ENCODE data around the gene ARID3A.

The ARID3A gene

GRCh38 chr19:896999-897398, 28.8 kb upstream of the ARID3A start:
- Histone ChIP-seq H3K9ac (ENCODE audit: insufficient read length) (no peak overlapping the region), H3K9me3 (ENCODE audit: low read depth, low read length) (no peaks in the 10 kb centered on the region), H3K4me3 (no peak overlapping the region), H3K36me3 (ENCODE audit: insufficient read depth, low read length) (no peaks in the 10 kb centered on the region; the same call in 1 of the 2 replicates), H3K27ac (no peak overlapping the region)
- DNase-seq (ENCODE audit: low read depth, low spot score) = no peak
- TF ChIP-seq POLR2AphosphoS5 (IDR thresholded peaks at IDR 0.05; ENCODE audit: borderline replicate concordance, low read depth, low read length) = no peak
- TF ChIP-seq FOXP2 (optimal IDR thresholded peaks at IDR 0.05; ENCODE audit: control extremely low read depth, extremely low read length, insufficient read depth) = no peak
- no peak for TF ChIP-seq EZH2 (IDR thresholded peaks at IDR 0.05)

GRCh38 chr19:897442-898039, 28.3 kb upstream of the ARID3A start:
- H3K36me3 ChIP-seq (ENCODE audit: insufficient read depth, low read length) = no peaks in the 10 kb centered on the region; the same call in 1 of the 2 replicates
- no peak overlapping the region for H3K9ac ChIP-seq (ENCODE audit: insufficient read length)
- no peak for TF ChIP-seq FOXP2 (optimal IDR thresholded peaks at IDR 0.05; ENCODE audit: control extremely low read depth, extremely low read length, insufficient read depth)
- no peak for TF ChIP-seq EZH2 (IDR thresholded peaks at IDR 0.05)
- no peak for TF ChIP-seq POLR2AphosphoS5 (IDR thresholded peaks at IDR 0.05; ENCODE audit: borderline replicate concordance, low read depth, low read length)
- DNase-seq (ENCODE audit: low read depth, low spot score) = no peak
- no peak overlapping the region for H3K27ac ChIP-seq
- H3K4me3 ChIP-seq = no peak overlapping the region
- H3K9me3 ChIP-seq (ENCODE audit: low read depth, low read length) = no peaks in the 10 kb centered on the region

- no peak overlapping the region for H3K27ac ChIP-seq
- no peaks in the 10 kb centered on the region; the same call in 1 of the 2 replicates for H3K36me3 ChIP-seq (ENCODE audit: insufficient read depth, low read length)
- TF ChIP-seq EZH2 (IDR thresholded peaks at IDR 0.05) (no peak), POLR2AphosphoS5 (IDR thresholded peaks at IDR 0.05; ENCODE audit: borderline replicate concordance, low read depth, low read length) (no peak)
- no peaks in the 10 kb centered on the region for H3K9me3 ChIP-seq (ENCODE audit: low read depth, low read length)
- no peak overlapping the region for H3K4me3 ChIP-seq
- no peak overlapping the region for H3K9ac ChIP-seq (ENCODE audit: insufficient read length)
- no peak for DNase-seq (ENCODE audit: low read depth, low spot score)
Observed at GRCh38 chr19:898663-899062, 27.2 kb upstream of the ARID3A start.

GRCh38 chr19:899336-900042, 26.3 kb upstream of the ARID3A start:
- Histone ChIP-seq H3K27ac (no peak overlapping the region), H3K4me3 (no peak overlapping the region), H3K9ac (ENCODE audit: insufficient read length) (no peak overlapping the region), H3K36me3 (ENCODE audit: insufficient read depth, low read length) (no peaks in the 10 kb centered on the region; the same call in 1 of the 2 replicates), H3K9me3 (ENCODE audit: low read depth, low read length) (no peaks in the 10 kb centered on the region)
- TF ChIP-seq POLR2AphosphoS5 (IDR thresholded peaks at IDR 0.05; ENCODE audit: borderline replicate concordance, low read depth, low read length) (no peak), FOXP2 (optimal IDR thresholded peaks at IDR 0.05; ENCODE audit: control extremely low read depth, extremely low read length, insufficient read depth) (no peak), EZH2 (IDR thresholded peaks at IDR 0.05) (no peak)
- DNase-seq (ENCODE audit: low read depth, low spot score) = no peak

- Histone ChIP-seq H3K9me3 (ENCODE audit: low read depth, low read length) (no peaks in the 10 kb centered on the region), H3K4me3 (no peak overlapping the region), H3K9ac (ENCODE audit: insufficient read length) (no peak overlapping the region), H3K27ac (no peak overlapping the region), H3K36me3 (ENCODE audit: insufficient read depth, low read length) (no peaks in the 10 kb centered on the region; the same call in 1 of the 2 replicates)
- DNase-seq (ENCODE audit: low read depth, low spot score) = no peak
- no peak for TF ChIP-seq FOXP2 (optimal IDR thresholded peaks at IDR 0.05; ENCODE audit: control extremely low read depth, extremely low read length, insufficient read depth)
- TF ChIP-seq EZH2 (IDR thresholded peaks at IDR 0.05) = no peak
- TF ChIP-seq POLR2AphosphoS5 (IDR thresholded peaks at IDR 0.05; ENCODE audit: borderline replicate concordance, low read depth, low read length) = no peak
Observed at GRCh38 chr19:900043-900301, 25.9 kb upstream of the ARID3A start.

GRCh38 chr19:900302-901111, 25.3 kb upstream of the ARID3A start:
- no peaks in the 10 kb centered on the region; the same call in 1 of the 2 replicates for H3K36me3 ChIP-seq (ENCODE audit: insufficient read depth, low read length)
- H3K4me3 ChIP-seq = no peak overlapping the region
- no peak overlapping the region for H3K9ac ChIP-seq (ENCODE audit: insufficient read length)
- TF ChIP-seq POLR2AphosphoS5 (IDR thresholded peaks at IDR 0.05; ENCODE audit: borderline replicate concordance, low read depth, low read length) (no peak), EZH2 (IDR thresholded peaks at IDR 0.05) (no peak), FOXP2 (optimal IDR thresholded peaks at IDR 0.05; ENCODE audit: control extremely low read depth, extremely low read length, insufficient read depth) (no peak)
- H3K27ac ChIP-seq = no peak overlapping the region
- no peaks in the 10 kb centered on the region for H3K9me3 ChIP-seq (ENCODE audit: low read depth, low read length)
- no peak for DNase-seq (ENCODE audit: low read depth, low spot score)

GRCh38 chr19:901216-902092, 24.4 kb upstream of the ARID3A start:
- TF ChIP-seq POLR2AphosphoS5 (IDR thresholded peaks at IDR 0.05; ENCODE audit: borderline replicate concordance, low read depth, low read length) (no peak), FOXP2 (optimal IDR thresholded peaks at IDR 0.05; ENCODE audit: control extremely low read depth, extremely low read length, insufficient read depth) (no peak), EZH2 (IDR thresholded peaks at IDR 0.05) (no peak)
- Histone ChIP-seq H3K4me3 (no peak overlapping the region), H3K27ac (no peak overlapping the region), H3K36me3 (ENCODE audit: insufficient read depth, low read length) (no peaks in the 10 kb centered on the region; the same call in 1 of the 2 replicates), H3K9ac (ENCODE audit: insufficient read length) (no peak overlapping the region), H3K9me3 (ENCODE audit: low read depth, low read length) (no peaks in the 10 kb centered on the region)
- no peak for DNase-seq (ENCODE audit: low read depth, low spot score)

- H3K27ac ChIP-seq = no peak overlapping the region
- no peaks in the 10 kb centered on the region for H3K9me3 ChIP-seq (ENCODE audit: low read depth, low read length)
- no peak overlapping the region for H3K9ac ChIP-seq (ENCODE audit: insufficient read length)
- TF ChIP-seq FOXP2 (optimal IDR thresholded peaks at IDR 0.05; ENCODE audit: control extremely low read depth, extremely low read length, insufficient read depth) (no peak), POLR2AphosphoS5 (IDR thresholded peaks at IDR 0.05; ENCODE audit: borderline replicate concordance, low read depth, low read length) (no peak), EZH2 (IDR thresholded peaks at IDR 0.05) (no peak)
- H3K4me3 ChIP-seq = no peak overlapping the region
- no peak for DNase-seq (ENCODE audit: low read depth, low spot score)
- no peaks in the 10 kb centered on the region; the same call in 1 of the 2 replicates for H3K36me3 ChIP-seq (ENCODE audit: insufficient read depth, low read length)
Observed at GRCh38 chr19:902093-902370, 23.8 kb upstream of the ARID3A start.

Measured in SK-N-MC (cell line).